Endothelial cell of umbilical vein (primary cell): ENCODE data around the gene FMN2. TPM values are rescaled to one million over a fixed set of nuclear protein-coding genes. Genes with fewer than 3 reads are reported as not detected.

Experiments used
- BruUV-seq: library from RNA; stranded (reverse); fragments of 400-500 nt; replicated peaks from 2 replicates; lab custom pipeline; 2021; lab: Mats Ljungman, UMichigan
- CTCF ChIA-PET: fragments of 300-600, 350-600 bp; sonication (Branson Sonifier 250); formaldehyde crosslinking; loops from one replicate; lab custom pipeline; 2021; ENCODE audit warnings: antibody characterized with exemption, inconsistent platforms; lab: Charles Lee
- POLR2A ChIA-PET: fragments of 300-600, 350-600 bp; sonication (Branson Sonifier 250); formaldehyde crosslinking; loops from one replicate; lab custom pipeline; 2021; ENCODE audit warnings: antibody characterized with exemption, inconsistent platforms; lab: Charles Lee
- DNase-seq: peaks from one replicate; pipeline ENCODE4 v3.0.0-alpha.2; 2011; ENCODE audit warnings: low read depth, low spot score
- FAIRE-seq: peaks from 2 replicates; lab custom pipeline; 2011; peaks lifted over from hg19 to GRCh38; lab: Jason Lieb, UNC
- H2AFZ ChIP-seq: 2 replicates; pipeline ENCODE4 v1.6.0; 2012; ENCODE audit warnings: low read depth, low read length, control low read depth, inconsistent platforms
- H3K27ac ChIP-seq: 2 replicates; pipeline ENCODE4 v1.5.1; 2011; ENCODE audit warnings: low read depth, mild to moderate bottlenecking, control low read depth, low read length, moderate library complexity; ENCODE audit not compliant: insufficient read depth
- H3K27me3 ChIP-seq, 2 experiments: 2 replicates each; pipeline versions ENCODE4 v1.6.0 to v1.6.1; 2011; ENCODE audit warnings: low read length in 2 of 2, mixed read lengths in 1 of 2; ENCODE audit not compliant: control insufficient read depth in 2 of 2, insufficient read depth in 2 of 2
- H3K36me3 ChIP-seq, 2 experiments: 2 replicates in 1 of 2; 3 replicates in 1 of 2; pipeline ENCODE4 v1.5.1; 2011; ENCODE audit warnings: low read length in 2 of 2, mild to moderate bottlenecking in 1 of 2, moderate library complexity in 1 of 2; ENCODE audit not compliant: control insufficient read depth in 2 of 2, insufficient read depth in 2 of 2; ENCODE audit errors: extremely low read depth in 1 of 2
- H3K4me1 ChIP-seq: 3 replicates; pipeline ENCODE4 v1.5.1; 2011; ENCODE audit warnings: mild to moderate bottlenecking, low read length; ENCODE audit not compliant: control insufficient read depth, insufficient read depth; ENCODE audit errors: extremely low read depth
- H3K4me2 ChIP-seq: 2 replicates; pipeline ENCODE4 v1.6.1; 2011; ENCODE audit warnings: low read length, control low read depth, mixed read lengths; ENCODE audit not compliant: insufficient read depth
- H3K4me3 ChIP-seq, 3 experiments: fragments of 200-600 bp in 1 of 3; sonication (generic), shearing (Covaris generic) in 1 of 3; replicated peaks in 1 of 3; 2 replicates each; pipeline ENCODE4 v1.5.1; 2011 to 2016; ENCODE audit warnings: control low read depth in 3 of 3, low read length in 3 of 3, mild to moderate bottlenecking in 2 of 3, inconsistent platforms in 1 of 3, low read depth in 1 of 3, moderate library complexity in 1 of 3; ENCODE audit not compliant: insufficient read depth in 1 of 3
- H3K79me2 ChIP-seq: 2 replicates; pipeline ENCODE4 v1.6.0; 2012; ENCODE audit warnings: low read length, inconsistent platforms; ENCODE audit not compliant: control insufficient read depth, insufficient read depth
- H3K9ac ChIP-seq: replicated peaks from 2 replicates; pipeline ENCODE3; 2011; ENCODE audit warnings: low read length, control low read depth; ENCODE audit not compliant: insufficient read depth; ENCODE audit errors: extremely low read depth
- H3K9me1 ChIP-seq: replicated peaks from 3 replicates; pipeline ENCODE4 v1.6.0; 2011; ENCODE audit warnings: mild to moderate bottlenecking, low read length; ENCODE audit not compliant: control insufficient read depth, insufficient read depth; ENCODE audit errors: extremely low read depth
- H3K9me3 ChIP-seq: replicated peaks from 2 replicates; pipeline ENCODE4 v1.5.1; 2012; ENCODE audit warnings: low read length, inconsistent platforms; ENCODE audit not compliant: control insufficient read depth, insufficient read depth
- H4K20me1 ChIP-seq: replicated peaks from 2 replicates; pipeline ENCODE3; 2011; ENCODE audit warnings: mild to moderate bottlenecking, low read length; ENCODE audit not compliant: control insufficient read depth, insufficient read depth; ENCODE audit errors: extremely low read depth
- CTCF ChIP-seq, 2 donors: IDR thresholded peaks; 1 replicate in 1 of 2; 2 replicates in 1 of 2; pipeline ENCODE4 v1.5.1; 2011; ENCODE audit warnings: low read length in 2 of 2, mild to moderate bottlenecking in 2 of 2, moderate library complexity in 2 of 2, control low read depth in 1 of 2, inconsistent platforms in 1 of 2, low read depth in 1 of 2; ENCODE audit not compliant: insufficient read depth in 1 of 2; ENCODE audit errors: extremely low read depth in 1 of 2
- EZH2 ChIP-seq: IDR thresholded peaks from 2 replicates; pipeline ENCODE4 v1.6.1; 2012; ENCODE audit warnings: borderline replicate concordance, low read depth, mild to moderate bottlenecking, moderate library complexity, low read length, inconsistent platforms; ENCODE audit not compliant: severe bottlenecking
- FOS ChIP-seq: IDR thresholded peaks from 2 replicates; pipeline ENCODE4 v1.6.1; 2011; ENCODE audit warnings: mild to moderate bottlenecking, low read length, moderate library complexity, borderline replicate concordance; ENCODE audit not compliant: insufficient read depth
- GATA2 ChIP-seq: IDR thresholded peaks from 2 replicates; pipeline ENCODE4 v1.7.0; 2011; ENCODE audit warnings: low read depth, mild to moderate bottlenecking, moderate library complexity, mixed read lengths, low read length; ENCODE audit not compliant: insufficient read length, insufficient read depth
- JUN ChIP-seq: IDR thresholded peaks from 2 replicates; pipeline ENCODE4 v1.6.1; 2011; ENCODE audit warnings: borderline replicate concordance, low read depth; ENCODE audit not compliant: insufficient read length, insufficient read depth
- MAX ChIP-seq: IDR thresholded peaks from 2 replicates; pipeline ENCODE4 v1.6.1; 2011; ENCODE audit not compliant: insufficient read depth, insufficient read length
- MYC ChIP-seq: IDR thresholded peaks from one replicate; pipeline ENCODE4 v1.6.1; 2011; ENCODE audit warnings: mild to moderate bottlenecking, low read depth, low read length
- POLR2A ChIP-seq: IDR thresholded peaks from 2 replicates; pipeline ENCODE4 v1.6.1; 2012; ENCODE audit warnings: low read depth, mild to moderate bottlenecking, control low read depth, low read length
- POLR2AphosphoS5 ChIP-seq: IDR thresholded peaks from 2 replicates; pipeline ENCODE4 v1.6.1; 2012; ENCODE audit warnings: low read depth, mild to moderate bottlenecking, control low read depth, low read length, moderate library complexity; ENCODE audit not compliant: insufficient read depth
- dilution Hi-C: fragments of 300-500 bp; cut with MboI; formaldehyde crosslinking; loops from one replicate; pipeline ENCODE4 v1.15.0; 2019; ENCODE audit warnings: low sequenced_read_pairs; ENCODE audit not compliant: extremely low pct_ligation_motif_present
- intact Hi-C: fragments of 100-400 bp; cut with micrococcal nuclease; formaldehyde crosslinking; loops from one replicate; pipeline ENCODE4 v1.10.0; 2022
- polyA plus RNA-seq, 4 experiments: library from polyadenylated mRNA; depleted of rRNA in 3 of 4; stranded (reverse) in 3 of 4; unstranded in 1 of 4; fragments of >200 nt; gene quantifications; 2 replicates each; pipeline versions ENCODE4 v1.2.1 to v1.2.3, GENCODE V29; 2011 to 2012; ENCODE audit warnings: missing spikeins in 1 of 4
- total RNA-seq: library from RNA; stranded (reverse); gene quantifications from 2 replicates; pipeline ENCODE4 v1.2.3, GENCODE V29; 2021

FMN2 gene
- total and polyA plus RNA-seq, 2 donors (not counting 3 experiments of a cell fraction or from before 2014, with no cell fraction given) = not detected

- DNase-seq = no peak
- no peak for FAIRE-seq
- no peak overlapping the region for H3K9ac ChIP-seq
- H3K4me2 ChIP-seq = no peak overlapping the region
- H3K4me1 ChIP-seq = no peaks in the 10 kb centered on the region
- intact Hi-C loops = no loop called here
- no peak overlapping the region for H3K4me3 ChIP-seq
- no peaks in the 10 kb centered on the region for H3K9me1 ChIP-seq
- BruUV-seq = no TSS peak
- no peaks in the 10 kb centered on the region for H3K79me2 ChIP-seq
- POLR2A ChIA-PET = no interaction called here
- TF ChIP-seq GATA2 = no peak
- TF ChIP-seq POLR2A = no peak
- no peak for TF ChIP-seq MYC
- no peak for TF ChIP-seq MAX
- no peak for TF ChIP-seq CTCF (IDR thresholded peaks at IDR 0.05; ENCODE audit: extremely low read depth in 1 of 2, insufficient read depth in 1 of 2, low read depth in 1 of 2, low read length in 2 of 2)
- TF ChIP-seq POLR2AphosphoS5 = no peak
- TF ChIP-seq FOS = no peak
- no peak for TF ChIP-seq EZH2
- TF ChIP-seq JUN = no peak
- H4K20me1 ChIP-seq = no peaks in the 10 kb centered on the region
- CTCF ChIA-PET = no interaction called here
- no peaks in the 10 kb centered on the region for H3K36me3 ChIP-seq
- no peaks in the 10 kb centered on the region for H3K27me3 ChIP-seq
- peaks cover 2% of the 10 kb centered on the region for H3K9me3 ChIP-seq
- dilution Hi-C loops = no loop called here
- H2AFZ ChIP-seq = no peak overlapping the region
- H3K27ac ChIP-seq = no peak overlapping the region
These were observed 253.2 kb downstream of the FMN2 start for GRCh38 chr1:240344918-240345317.
